Neuronal stem cell (in vitro differentiated cells): ENCODE measurements around the gene NFASC.

Experiments
- DNase-seq: peaks from one replicate; pipeline ENCODE4 v3.0.0-alpha.2; 2013; ENCODE audit warnings: low spot score
- H2AFZ ChIP-seq: one replicate; pipeline ENCODE4 v1.6.1; 2013; ENCODE audit warnings: mild to moderate bottlenecking, low read length, inconsistent platforms
- H2AK5ac ChIP-seq: 2 replicates; pipeline ENCODE4 v1.6.1; 2013; ENCODE audit warnings: low read depth, mild to moderate bottlenecking, inconsistent platforms, low read length, moderate library complexity, mixed read lengths
- H2BK120ac ChIP-seq: 2 replicates; pipeline ENCODE4 v1.6.1; 2013; ENCODE audit warnings: low read depth, mild to moderate bottlenecking, inconsistent platforms, low read length, moderate library complexity, mixed read lengths
- H2BK12ac ChIP-seq: one replicate; pipeline ENCODE4 v1.6.1; 2013; ENCODE audit warnings: low read length, inconsistent platforms
- H2BK15ac ChIP-seq: 2 replicates; pipeline ENCODE4 v1.6.1; 2013; ENCODE audit warnings: mild to moderate bottlenecking, low read length, inconsistent platforms, mixed read lengths
- H2BK5ac ChIP-seq: one replicate; pipeline ENCODE4 v1.6.1; 2013; ENCODE audit warnings: inconsistent platforms, mild to moderate bottlenecking, low read length, moderate library complexity
- H3K14ac ChIP-seq: one replicate; pipeline ENCODE4 v1.6.1; 2013; ENCODE audit warnings: low read length, inconsistent platforms
- H3K18ac ChIP-seq: 2 replicates; pipeline ENCODE4 v1.6.1; 2013; ENCODE audit warnings: low read length, inconsistent platforms
- H3K23ac ChIP-seq: 2 replicates; pipeline ENCODE4 v1.6.1; 2013; ENCODE audit warnings: low read depth, mild to moderate bottlenecking, mixed read lengths, low read length, inconsistent platforms; ENCODE audit not compliant: poor library complexity
- H3K27ac ChIP-seq: replicated peaks from 3 replicates; pipeline ENCODE4 v1.5.1; 2013; ENCODE audit warnings: low read length, inconsistent platforms
- H3K27me3 ChIP-seq, 3 experiments: 2 replicates each; pipeline ENCODE4 v1.6.1; 2013; ENCODE audit warnings: low read length in 3 of 3, mild to moderate bottlenecking in 2 of 3, inconsistent platforms in 1 of 3, low read depth in 1 of 3, mixed read lengths in 1 of 3, moderate library complexity in 1 of 3; ENCODE audit not compliant: control insufficient read depth in 3 of 3, insufficient read depth in 3 of 3
- H3K36me3 ChIP-seq, 2 donors: replicated peaks in 1 of 2; 2 replicates each; pipeline ENCODE4 v1.6.1; 2013; ENCODE audit warnings: low read length in 2 of 2; ENCODE audit not compliant: control insufficient read depth in 2 of 2, insufficient read depth in 2 of 2
- H3K4ac ChIP-seq: 2 replicates; pipeline ENCODE4 v1.6.1; 2013; ENCODE audit warnings: inconsistent platforms, mild to moderate bottlenecking, low read length, moderate library complexity
- H3K4me1 ChIP-seq, 2 donors: 1 replicate in 1 of 2; 2 replicates in 1 of 2; pipeline ENCODE4 v1.6.1; 2013; ENCODE audit warnings: low read length in 2 of 2, low read depth in 1 of 2; ENCODE audit not compliant: control insufficient read depth in 2 of 2, insufficient read depth in 1 of 2
- H3K4me2 ChIP-seq: one replicate; pipeline ENCODE4 v1.6.1; 2013; ENCODE audit warnings: mild to moderate bottlenecking, low read length, inconsistent platforms; ENCODE audit not compliant: insufficient read depth, poor library complexity, severe bottlenecking
- H3K4me3 ChIP-seq, 2 donors: 2 replicates each; pipeline ENCODE4 v1.5.1; 2013; ENCODE audit warnings: low read length in 2 of 2, mild to moderate bottlenecking in 2 of 2, inconsistent platforms in 1 of 2, moderate library complexity in 1 of 2
- H3K79me1 ChIP-seq: one replicate; pipeline ENCODE4 v1.6.1; 2013; ENCODE audit warnings: low read depth, mild to moderate bottlenecking, inconsistent platforms, low read length, moderate library complexity
- H3K9ac ChIP-seq: one replicate; pipeline ENCODE4 v1.6.1; 2013; ENCODE audit warnings: mild to moderate bottlenecking, low read depth, low read length, inconsistent platforms; ENCODE audit not compliant: poor library complexity
- H3K9me3 ChIP-seq, 2 donors: replicated peaks in 1 of 2; 2 replicates each; pipeline versions ENCODE3 to v1.6.1; 2013; ENCODE audit warnings: low read length in 2 of 2, mild to moderate bottlenecking in 2 of 2, inconsistent platforms in 1 of 2, low read depth in 1 of 2, mixed read lengths in 1 of 2, moderate library complexity in 1 of 2; ENCODE audit not compliant: control insufficient read depth in 2 of 2, insufficient read depth in 1 of 2
- H4K8ac ChIP-seq: one replicate; pipeline ENCODE4 v1.6.1; 2013; ENCODE audit warnings: low read depth, mild to moderate bottlenecking, inconsistent platforms, low read length, moderate library complexity
- H4K91ac ChIP-seq: one replicate; pipeline ENCODE4 v1.6.1; 2013; ENCODE audit warnings: low read length, low read depth, mild to moderate bottlenecking, inconsistent platforms; ENCODE audit not compliant: poor library complexity
- WGBS, 2 donors: extraction: QIAGEN DNeasy Blood & Tissue Kit; methylation state at CpG; one replicate each; pipeline ENCODE4 v1.1.7; 2013; ENCODE audit warnings: missing lambda C conversion rate in 2 of 2, mixed read lengths in 1 of 2; ENCODE audit not compliant: insufficient read length in 2 of 2, insufficient replicate concordance in 1 of 2; ENCODE audit errors: extremely low coverage in 2 of 2; 5-methylcytosine and 5-hydroxymethylcytosine counted together

Gene NFASC

DNA sequence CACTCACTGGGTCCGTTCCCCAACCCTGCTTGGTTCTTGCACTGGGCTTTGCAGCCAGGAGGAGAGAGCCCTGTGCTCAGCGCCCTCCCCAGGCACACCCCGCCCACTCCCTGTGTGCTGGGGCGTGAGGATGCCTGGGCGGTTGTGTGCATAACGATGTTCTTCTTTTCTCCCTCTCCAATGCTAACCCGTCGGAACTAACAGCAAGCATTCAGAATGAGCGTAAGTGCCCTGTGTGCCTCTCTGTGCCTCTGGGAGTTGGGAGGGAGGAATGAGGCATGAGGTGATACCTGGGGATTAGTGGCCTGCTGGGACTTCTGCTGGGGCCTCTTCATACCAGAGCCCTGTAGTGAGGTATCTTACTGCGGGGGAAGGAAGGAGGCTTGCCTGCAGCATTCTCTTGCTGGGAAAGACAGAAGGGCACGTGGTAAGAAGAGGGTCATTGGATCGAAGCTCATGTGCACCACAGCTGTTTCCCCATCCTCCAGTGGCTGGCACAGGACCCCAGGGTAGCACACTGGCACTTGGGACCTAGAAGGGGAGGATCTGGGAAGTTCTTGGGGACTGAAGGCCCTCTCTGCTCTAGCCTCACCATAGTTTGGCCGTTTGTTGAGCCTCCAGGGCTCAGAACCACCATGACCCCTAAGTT, 79.8 kb downstream of the NFASC start:
- H3K23ac ChIP-seq: no peak overlapping the region
- no peak overlapping the region for H4K8ac ChIP-seq
- no peak overlapping the region for H3K18ac ChIP-seq
- no CpG with 5 or more reads among the region's 13 CpGs for WGBS, 2 donors
- no peak overlapping the region for H2AFZ ChIP-seq
- no peak overlapping the region for H3K9ac ChIP-seq
- no peak overlapping the region for H2AK5ac ChIP-seq
- H3K9me3 ChIP-seq: no peaks in the 10 kb centered on the region
- no peak for DNase-seq
- H3K4ac ChIP-seq: no peak overlapping the region
- no peak overlapping the region for H3K4me2 ChIP-seq
- no peaks in the 10 kb centered on the region for H3K79me1 ChIP-seq
- H3K4me1 ChIP-seq: peaks cover 5 to 17% of the 10 kb centered on the region in 2 donors
- no peak overlapping the region for H3K14ac ChIP-seq
- no peak overlapping the region for H2BK5ac ChIP-seq
- no peak overlapping the region for H2BK15ac ChIP-seq
- H3K27ac ChIP-seq: no peak overlapping the region
- no peak overlapping the region for H2BK12ac ChIP-seq
- no peak overlapping the region for H4K91ac ChIP-seq
- H2BK120ac ChIP-seq: no peak overlapping the region
- no peak overlapping the region for H3K4me3 ChIP-seq
- no peaks in the 10 kb centered on the region for H3K27me3 ChIP-seq
- no peaks in the 10 kb centered on the region for H3K36me3 ChIP-seq

DNA sequence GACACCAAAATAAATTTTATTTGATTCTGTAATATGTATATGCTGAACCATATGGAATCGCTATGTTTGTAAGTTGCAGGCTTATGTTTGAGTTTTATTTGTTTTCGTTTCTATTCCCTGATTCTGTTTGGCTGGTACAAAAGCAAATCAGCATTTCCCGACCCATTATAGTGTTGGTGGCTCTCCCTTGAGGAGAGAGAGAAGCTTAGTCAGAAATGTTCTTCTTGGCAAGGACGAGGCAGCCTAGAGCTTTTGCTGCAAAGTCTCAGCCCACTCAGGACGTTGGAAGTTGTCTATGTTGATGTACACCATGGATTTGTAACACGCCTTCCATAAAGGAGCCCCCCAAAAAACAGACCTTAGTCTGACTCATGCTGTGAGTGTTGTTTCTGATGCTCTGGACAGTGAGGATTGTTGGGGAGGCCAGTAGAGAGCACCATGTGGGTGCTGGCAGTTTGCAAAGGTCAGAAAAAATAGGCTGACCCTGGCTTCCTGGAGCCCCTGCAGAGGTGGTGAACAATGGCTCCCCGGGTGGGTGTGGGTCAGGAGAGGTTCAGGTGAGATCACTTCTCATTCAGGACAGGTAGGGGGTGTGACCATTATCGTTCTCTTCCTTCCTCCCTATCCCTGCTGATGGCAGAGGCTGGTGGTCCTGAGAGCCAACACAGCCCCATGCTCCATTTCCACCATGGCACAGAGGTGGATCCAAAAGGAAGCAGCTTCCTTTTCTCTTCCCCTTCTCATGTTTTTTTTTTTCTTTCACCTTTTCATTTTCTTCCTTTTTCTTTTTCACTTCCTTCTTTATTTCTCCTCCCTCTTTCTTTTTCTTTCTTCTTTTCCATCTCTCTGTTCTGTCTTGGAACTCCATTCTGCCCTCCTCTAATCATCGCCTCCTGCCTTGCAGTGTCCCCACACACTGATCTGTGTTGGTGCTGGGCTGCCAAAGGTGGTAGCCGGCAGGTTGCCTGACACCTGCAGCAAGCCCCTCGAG, 88.0 kb downstream of the NFASC start:
- Histone ChIP-seq H3K36me3 (no peaks in the 10 kb centered on the region), H3K23ac (peak overlapping the region; percentile 19), H3K4ac (no peak overlapping the region), H3K4me2 (no peak overlapping the region), H3K9me3 (no peaks in the 10 kb centered on the region), H3K14ac (peak overlapping the region; percentile 15), H2AFZ (no peak overlapping the region), H3K27ac (no peak overlapping the region), H4K91ac (no peak overlapping the region), H2BK120ac (no peak overlapping the region), H2BK15ac (peak overlapping the region; percentile 30), H2BK5ac (no peak overlapping the region), H3K79me1 (no peaks in the 10 kb centered on the region), H4K8ac (no peak overlapping the region), H3K27me3 (peaks cover 0 to 2% (median 0%) of the 10 kb centered on the region in 3 experiments), H3K18ac (no peak overlapping the region), H3K4me3 (no peak overlapping the region), H3K4me1 (no peaks in the 10 kb centered on the region), H3K9ac (no peak overlapping the region), H2BK12ac (no peak overlapping the region), H2AK5ac (no peak overlapping the region)
- no CpG with 5 or more reads among the region's 11 CpGs for WGBS, 2 donors
- no peak for DNase-seq

- no peak overlapping the region for H2BK120ac ChIP-seq
- no peak overlapping the region for H3K18ac ChIP-seq
- H3K14ac ChIP-seq: no peak overlapping the region
- H3K27me3 ChIP-seq: peaks cover 0 to 2% (median 0%) of the 10 kb centered on the region in 3 experiments
- H2BK5ac ChIP-seq: no peak overlapping the region
- no peak overlapping the region for H3K4ac ChIP-seq
- H3K9me3 ChIP-seq: no peaks in the 10 kb centered on the region
- peak overlapping the region; percentile 54 for H3K9ac ChIP-seq
- H3K36me3 ChIP-seq: no peaks in the 10 kb centered on the region
- peak overlapping the region; percentile 19 for H3K23ac ChIP-seq
- no peak overlapping the region for H3K27ac ChIP-seq
- H2BK12ac ChIP-seq: no peak overlapping the region
- no CpG with 5 or more reads among the region's 5 CpGs for WGBS, 2 donors
- no peaks in the 10 kb centered on the region for H3K4me1 ChIP-seq
- H3K79me1 ChIP-seq: no peaks in the 10 kb centered on the region
- no peak overlapping the region for H4K91ac ChIP-seq
- H2AFZ ChIP-seq: no peak overlapping the region
- DNase-seq: no peak
- H2BK15ac ChIP-seq: no peak overlapping the region
- no peak overlapping the region for H4K8ac ChIP-seq
- no peak overlapping the region for H3K4me2 ChIP-seq
- no peak overlapping the region for H3K4me3 ChIP-seq
- no peak overlapping the region for H2AK5ac ChIP-seq
Observed at GRCh38 chr1:204959374-204959773, 88.7 kb downstream of the NFASC start.

DNA sequence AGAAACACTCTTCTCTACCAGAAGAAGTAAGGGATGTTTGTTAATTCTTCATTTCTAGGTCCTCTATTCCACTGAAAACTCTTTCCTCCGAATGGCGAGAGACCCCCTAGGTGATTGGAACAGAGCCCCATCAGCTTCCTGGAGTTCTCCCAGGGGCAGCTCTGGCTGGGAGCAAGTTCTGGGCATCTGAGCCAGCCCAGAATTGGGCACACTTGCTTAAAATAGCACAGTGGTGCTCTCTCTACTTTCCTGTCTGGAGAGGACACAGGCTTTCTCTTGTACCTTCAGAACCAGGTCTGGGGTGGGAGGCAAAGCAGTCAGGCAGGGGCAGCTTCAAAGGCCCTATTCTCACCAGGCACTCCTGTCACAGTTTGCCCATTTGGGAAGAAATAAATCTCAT, 89.2 kb downstream of the NFASC start:
- H2AK5ac ChIP-seq: no peak overlapping the region
- H3K4ac ChIP-seq: no peak overlapping the region
- no peaks in the 10 kb centered on the region for H3K9me3 ChIP-seq
- no peak overlapping the region for H2BK12ac ChIP-seq
- no peak overlapping the region for H2BK15ac ChIP-seq
- no peak overlapping the region for H2BK120ac ChIP-seq
- no peak overlapping the region for H3K9ac ChIP-seq
- no peak overlapping the region for H3K23ac ChIP-seq
- H4K91ac ChIP-seq: no peak overlapping the region
- no peaks in the 10 kb centered on the region for H3K4me1 ChIP-seq
- H4K8ac ChIP-seq: no peak overlapping the region
- no peak for DNase-seq
- peaks cover 0 to 2% (median 0%) of the 10 kb centered on the region in 3 experiments for H3K27me3 ChIP-seq
- H3K4me3 ChIP-seq: no peak overlapping the region
- no peak overlapping the region for H2BK5ac ChIP-seq
- H3K4me2 ChIP-seq: no peak overlapping the region
- no peak overlapping the region for H3K14ac ChIP-seq
- no peak overlapping the region for H2AFZ ChIP-seq
- no peak overlapping the region for H3K18ac ChIP-seq
- H3K27ac ChIP-seq: no peak overlapping the region
- no peaks in the 10 kb centered on the region for H3K79me1 ChIP-seq
- no CpG with 5 or more reads among the region's 2 CpGs for WGBS, 2 donors
- H3K36me3 ChIP-seq: no peaks in the 10 kb centered on the region
